Activated CD8-positive, alpha-beta memory T cell treated with anti-CD3 and anti-CD28 coated beads for 48 hours (primary cell): ENCODE results near the gene IL31.

Source experiments
- DNase-seq, 3 experiments: peaks; one replicate each; pipeline ENCODE4 v3.0.0-alpha.2; 2020; ENCODE audit warnings: low read depth in 2 of 3, low spot score in 2 of 3

The IL31 gene

DNA sequence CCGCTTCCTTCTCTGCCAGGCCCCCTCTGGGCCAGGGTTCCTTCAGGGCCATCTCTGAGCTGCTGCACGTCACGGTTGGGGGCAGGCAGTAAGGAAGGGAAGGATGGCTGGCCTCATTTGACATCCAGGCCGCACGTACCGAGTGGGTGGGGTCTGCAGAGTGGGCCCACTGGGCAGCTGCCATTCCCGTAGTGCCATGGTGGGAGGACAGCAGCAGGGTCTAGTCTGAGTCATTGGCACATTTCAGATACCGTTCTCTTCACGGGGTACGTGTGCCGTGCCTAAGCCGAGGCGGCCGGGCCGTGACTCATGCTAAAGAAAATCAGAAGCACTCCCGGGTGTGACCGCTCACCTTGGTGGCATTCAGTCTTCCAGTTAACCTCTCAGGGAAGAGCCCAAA lies 43.9 kb downstream of the IL31 start:
- DNase-seq, result no peak

- DNase-seq, result no peak
Measured at GRCh38 chr12:122129131-122129530, 44.9 kb downstream of the IL31 start.

DNA sequence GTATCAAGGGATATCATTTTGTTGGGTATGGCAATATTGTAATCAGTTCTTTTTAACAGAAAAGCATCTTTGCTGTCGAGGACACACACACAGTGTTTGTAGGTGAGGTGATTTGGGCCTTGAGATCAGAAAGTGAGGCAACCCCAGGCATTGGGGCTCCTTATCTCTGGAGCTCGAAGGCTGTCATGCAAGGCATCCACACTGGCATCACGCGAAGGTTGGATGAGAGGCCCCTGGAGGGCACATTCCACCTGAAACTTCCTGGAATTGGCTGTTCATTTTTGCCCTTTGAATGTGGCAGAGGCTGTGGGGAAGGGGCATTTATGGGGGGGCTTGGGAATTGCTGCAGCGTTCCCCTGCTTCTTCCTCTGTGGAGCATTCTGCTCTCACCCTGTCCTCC lies 45.5 kb downstream of the IL31 start:
- no peak for DNase-seq

GRCh38 chr12:122127839-122128238 lies 46.2 kb downstream of the IL31 start:
- no peak for DNase-seq

- DNase-seq, result no peak
Measured at GRCh38 chr12:122126713-122127597, 47.1 kb downstream of the IL31 start.

DNA sequence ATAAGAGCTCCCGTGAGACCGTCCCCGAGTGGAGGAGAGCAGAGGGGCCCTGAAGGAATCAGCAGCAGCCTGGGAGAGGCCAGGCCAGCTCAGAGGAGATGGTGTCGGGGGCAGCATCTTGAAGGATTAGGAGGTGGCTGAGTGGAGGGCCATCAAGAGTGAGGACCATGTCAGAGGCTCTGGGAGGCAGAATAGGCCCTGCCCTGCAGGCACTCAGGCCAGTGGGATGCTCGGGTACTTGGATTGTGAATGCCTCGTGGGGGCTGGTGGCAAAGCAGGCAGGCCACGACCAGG lies 47.7 kb downstream of the IL31 start:
- no peak for DNase-seq

GRCh38 chr12:122125452-122126341 lies 48.3 kb downstream of the IL31 start:
- no peak for DNase-seq

- no peak for DNase-seq
Measured at GRCh38 chr12:122124370-122124769, 49.7 kb downstream of the IL31 start.

GRCh38 chr12:122123761-122124145 lies 50.3 kb downstream of the IL31 start:
- no peak for DNase-seq

DNA sequence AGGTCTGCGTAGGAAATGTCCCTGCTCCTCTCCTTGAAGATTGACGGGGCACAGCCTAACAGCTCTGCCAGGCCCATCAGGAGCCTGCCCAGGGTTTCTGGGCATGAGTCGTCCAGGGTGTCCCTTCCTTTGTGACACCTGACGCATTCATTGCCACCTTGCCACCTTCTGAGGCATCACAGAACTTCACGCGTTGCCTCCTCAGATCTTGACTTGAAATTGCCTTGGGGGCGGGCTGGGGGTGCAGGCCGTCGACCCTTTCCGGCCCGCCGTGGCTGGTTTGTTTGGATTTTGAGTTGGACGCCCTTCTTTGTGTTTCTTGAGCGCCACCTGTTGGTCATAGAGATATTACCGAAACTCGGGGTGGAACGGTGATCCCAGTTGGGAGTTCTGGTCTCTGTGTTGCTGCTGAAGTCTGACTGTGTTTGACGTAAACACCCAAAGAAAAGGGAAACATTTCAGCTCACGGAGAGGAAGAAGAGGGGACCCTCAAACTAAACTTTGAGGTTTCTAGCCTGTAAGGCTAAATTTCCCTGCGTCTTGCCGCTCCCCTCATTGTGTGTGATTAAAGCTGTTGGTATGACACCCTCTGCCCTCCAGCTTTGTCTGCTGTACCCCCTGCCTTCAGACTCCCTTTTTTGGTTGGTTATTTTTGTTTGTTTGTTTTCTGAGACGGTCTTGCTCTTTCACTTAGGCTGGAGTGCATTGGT lies 50.8 kb downstream of the IL31 start:
- DNase-seq, result peak in 2 of 3 experiments; percentile 61 to 65
